WTC11 (cell line): Measurements from ENCODE around the gene PI4KA. TPM values are rescaled to one million over a fixed set of nuclear protein-coding genes. Genes with fewer than 3 reads are reported as not detected.

Source experiments
- ATAC-seq: fragments of 200-7000 bp; cut with Tn5 transposase; 2 replicates; pipeline ENCODE4 v1.10.0; 2021; ENCODE audit warnings: mild to moderate bottlenecking, moderate library complexity
- CTCF ChIA-PET: fragments of 300-600 bp; sonication (Branson Sonifier 250); formaldehyde crosslinking; loops from one replicate; lab custom pipeline; 2021; ENCODE audit warnings: antibody characterized with exemption; lab: Charles Lee
- POLR2A ChIA-PET: fragments of 350-600 bp; sonication (Branson Sonifier 250); formaldehyde crosslinking; loops from one replicate; lab custom pipeline; 2021; ENCODE audit warnings: antibody characterized with exemption; lab: Charles Lee
- DNase-seq: peaks from one replicate; pipeline ENCODE4 v3.0.0; 2021; ENCODE audit warnings: low spot score
- H3K27ac Mint-ChIP-seq: 2 replicates; pipeline ENCODE4 v1.8.0; 2021; ENCODE audit warnings: mixed read lengths
- H3K27me3 Mint-ChIP-seq: 2 replicates; pipeline ENCODE4 v1.8.0; 2021; ENCODE audit warnings: low read depth, mild to moderate bottlenecking, moderate library complexity, mixed read lengths
- H3K36me3 Mint-ChIP-seq: 2 replicates; pipeline ENCODE4 v1.8.0; 2021; ENCODE audit warnings: mixed read lengths
- H3K4me1 Mint-ChIP-seq: 2 replicates; pipeline ENCODE4 v1.8.0; 2022; ENCODE audit warnings: mixed read lengths
- H3K4me3 Mint-ChIP-seq: 2 replicates; pipeline ENCODE4 v1.8.0; 2021; ENCODE audit warnings: mild to moderate bottlenecking, moderate library complexity, mixed read lengths
- H3K9me3 Mint-ChIP-seq: 2 replicates; pipeline ENCODE4 v1.8.0; 2021; ENCODE audit warnings: mixed read lengths
- ATF1 ChIP-seq: sonication (generic); formaldehyde crosslinking; IDR thresholded peaks from 2 replicates; pipeline ENCODE4 v1.8.1; 2023; ENCODE audit warnings: mild to moderate bottlenecking, moderate library complexity, missing genetic modification reagents
- GABPB1 ChIP-seq: sonication (generic); formaldehyde crosslinking; IDR thresholded peaks from 2 replicates; pipeline ENCODE4 v1.8.1; 2023; ENCODE audit warnings: mild to moderate bottlenecking, missing genetic modification reagents
- HMGA2 ChIP-seq: fragments of 250-450 bp; sonication (Bioruptor Pico); IDR thresholded peaks from 2 replicates; pipeline ENCODE4 v1.4.0; 2021; ENCODE audit warnings: mild to moderate bottlenecking, moderate library complexity
- MYBL2 ChIP-seq: sonication (generic); formaldehyde crosslinking; IDR thresholded peaks from 2 replicates; pipeline ENCODE4 v1.8.1; 2023; ENCODE audit warnings: mild to moderate bottlenecking, moderate library complexity, missing genetic modification reagents
- RELA ChIP-seq: sonication (generic); formaldehyde crosslinking; IDR thresholded peaks from 2 replicates; pipeline ENCODE4 v1.8.1; 2022; ENCODE audit warnings: missing genetic modification reagents, mild to moderate bottlenecking, borderline replicate concordance
- SOX15 ChIP-seq: fragments of 250-450 bp; sonication (Bioruptor Pico); IDR thresholded peaks from 2 replicates; pipeline ENCODE4 v1.9.0; 2021; ENCODE audit warnings: mild to moderate bottlenecking
- TCF7 ChIP-seq: sonication (generic); formaldehyde crosslinking; IDR thresholded peaks from 2 replicates; pipeline ENCODE4 v1.8.0; 2022; ENCODE audit warnings: mild to moderate bottlenecking, low read depth, missing genetic modification reagents, moderate library complexity
- TP53 ChIP-seq: sonication (generic); formaldehyde crosslinking; IDR thresholded peaks from 2 replicates; pipeline ENCODE4 v1.8.1; 2023; ENCODE audit warnings: mild to moderate bottlenecking, missing genetic modification reagents
- ZNF138 ChIP-seq: sonication (generic); formaldehyde crosslinking; conservative IDR thresholded peaks from 2 replicates; pipeline ENCODE4 v1.8.1; 2022; ENCODE audit warnings: mild to moderate bottlenecking, moderate library complexity, missing genetic modification reagents
- total RNA-seq: library from RNA; stranded (reverse); gene quantifications from 3 replicates; pipeline ENCODE4 v1.2.3, GENCODE V29; 2021
- TF ChIP-seq, protein P1 (sequence below): sonication (generic); formaldehyde crosslinking; IDR thresholded peaks from 2 replicates; pipeline ENCODE4 v1.8.1; 2023; ENCODE audit warnings: mild to moderate bottlenecking, missing genetic modification reagents, borderline replicate concordance
- TF ChIP-seq, protein P2 (sequence below): sonication (generic); formaldehyde crosslinking; IDR thresholded peaks from 2 replicates; pipeline ENCODE4 v1.8.1; 2023; ENCODE audit warnings: mild to moderate bottlenecking, missing genetic modification reagents, moderate library complexity
- TF ChIP-seq, protein P3 (sequence below): fragments of 250-450 bp; sonication (Bioruptor Pico); IDR thresholded peaks from 2 replicates; pipeline ENCODE4 v1.9.0; 2021; ENCODE audit warnings: mild to moderate bottlenecking
- TF ChIP-seq, protein P4 (sequence below): sonication (generic); formaldehyde crosslinking; IDR thresholded peaks from 2 replicates; pipeline ENCODE4 v1.8.1; 2023; ENCODE audit warnings: mild to moderate bottlenecking, missing genetic modification reagents, moderate library complexity
- TF ChIP-seq, protein P5 (sequence below): sonication (generic); formaldehyde crosslinking; IDR thresholded peaks from 2 replicates; pipeline ENCODE4 v1.8.0; 2023; ENCODE audit warnings: missing genetic modification reagents, mild to moderate bottlenecking, borderline replicate concordance
- TF ChIP-seq, protein P6 (sequence below): sonication (generic); formaldehyde crosslinking; IDR thresholded peaks from 2 replicates; pipeline ENCODE4 v1.8.1; 2023; ENCODE audit warnings: mild to moderate bottlenecking, moderate library complexity, missing genetic modification reagents
- TF ChIP-seq, protein P7 (sequence below): sonication (generic); formaldehyde crosslinking; IDR thresholded peaks from 2 replicates; pipeline ENCODE4 v1.8.0; 2022; ENCODE audit warnings: missing genetic modification reagents

Gene PI4KA
- total RNA-seq, 1 experiment from 2014 or later: 45.5 TPM

DNA sequence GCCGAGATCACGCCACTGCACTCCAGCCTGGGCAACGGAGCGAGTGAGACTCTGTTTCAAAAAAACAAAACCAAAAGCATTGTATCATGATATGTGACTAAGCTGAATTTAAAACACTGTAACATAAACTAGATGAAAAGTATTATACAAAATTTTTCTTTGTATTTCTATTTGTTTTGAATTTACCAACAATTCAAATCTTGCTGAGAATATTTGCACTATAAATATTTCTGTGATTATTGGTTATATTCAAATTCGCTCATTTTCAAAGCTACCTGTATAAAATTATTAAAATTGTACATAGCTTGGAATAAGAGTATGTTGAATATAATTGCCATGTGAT, 186.6 kb downstream of the PI4KA start:
- H3K4me3 Mint-ChIP-seq: no peak overlapping the region
- no peaks in the 10 kb centered on the region for H3K27me3 Mint-ChIP-seq
- no peaks in the 10 kb centered on the region for H3K36me3 Mint-ChIP-seq
- peaks cover 7% of the 10 kb centered on the region; the same call in 1 of the 2 replicates for H3K9me3 Mint-ChIP-seq
- H3K4me1 Mint-ChIP-seq: no peaks in the 10 kb centered on the region
- ChIA-PET POLR2A (no interaction called here), CTCF (no interaction called here)
- no peak for DNase-seq
- TF ChIP-seq, protein P1, sequence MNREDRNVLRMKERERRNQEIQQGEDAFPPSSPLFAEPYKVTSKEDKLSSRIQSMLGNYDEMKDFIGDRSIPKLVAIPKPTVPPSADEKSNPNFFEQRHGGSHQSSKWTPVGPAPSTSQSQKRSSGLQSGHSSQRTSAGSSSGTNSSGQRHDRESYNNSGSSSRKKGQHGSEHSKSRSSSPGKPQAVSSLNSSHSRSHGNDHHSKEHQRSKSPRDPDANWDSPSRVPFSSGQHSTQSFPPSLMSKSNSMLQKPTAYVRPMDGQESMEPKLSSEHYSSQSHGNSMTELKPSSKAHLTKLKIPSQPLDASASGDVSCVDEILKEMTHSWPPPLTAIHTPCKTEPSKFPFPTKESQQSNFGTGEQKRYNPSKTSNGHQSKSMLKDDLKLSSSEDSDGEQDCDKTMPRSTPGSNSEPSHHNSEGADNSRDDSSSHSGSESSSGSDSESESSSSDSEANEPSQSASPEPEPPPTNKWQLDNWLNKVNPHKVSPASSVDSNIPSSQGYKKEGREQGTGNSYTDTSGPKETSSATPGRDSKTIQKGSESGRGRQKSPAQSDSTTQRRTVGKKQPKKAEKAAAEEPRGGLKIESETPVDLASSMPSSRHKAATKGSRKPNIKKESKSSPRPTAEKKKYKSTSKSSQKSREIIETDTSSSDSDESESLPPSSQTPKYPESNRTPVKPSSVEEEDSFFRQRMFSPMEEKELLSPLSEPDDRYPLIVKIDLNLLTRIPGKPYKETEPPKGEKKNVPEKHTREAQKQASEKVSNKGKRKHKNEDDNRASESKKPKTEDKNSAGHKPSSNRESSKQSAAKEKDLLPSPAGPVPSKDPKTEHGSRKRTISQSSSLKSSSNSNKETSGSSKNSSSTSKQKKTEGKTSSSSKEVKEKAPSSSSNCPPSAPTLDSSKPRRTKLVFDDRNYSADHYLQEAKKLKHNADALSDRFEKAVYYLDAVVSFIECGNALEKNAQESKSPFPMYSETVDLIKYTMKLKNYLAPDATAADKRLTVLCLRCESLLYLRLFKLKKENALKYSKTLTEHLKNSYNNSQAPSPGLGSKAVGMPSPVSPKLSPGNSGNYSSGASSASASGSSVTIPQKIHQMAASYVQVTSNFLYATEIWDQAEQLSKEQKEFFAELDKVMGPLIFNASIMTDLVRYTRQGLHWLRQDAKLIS: no peak
- no peak for TF ChIP-seq SOX15 (CRISPR knock-in tag)
- TF ChIP-seq HMGA2 (CRISPR knock-in tag): no peak
- no peak for TF ChIP-seq ATF1 (CRISPR knock-in tag)
- no peak for TF ChIP-seq ZNF138 (CRISPR knock-in tag)
- no peak for TF ChIP-seq TP53
- TF ChIP-seq, protein P2, sequence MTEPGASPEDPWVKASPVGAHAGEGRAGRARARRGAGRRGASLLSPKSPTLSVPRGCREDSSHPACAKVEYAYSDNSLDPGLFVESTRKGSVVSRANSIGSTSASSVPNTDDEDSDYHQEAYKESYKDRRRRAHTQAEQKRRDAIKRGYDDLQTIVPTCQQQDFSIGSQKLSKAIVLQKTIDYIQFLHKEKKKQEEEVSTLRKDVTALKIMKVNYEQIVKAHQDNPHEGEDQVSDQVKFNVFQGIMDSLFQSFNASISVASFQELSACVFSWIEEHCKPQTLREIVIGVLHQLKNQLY: no peak
- TF ChIP-seq, all 79 proteins: peak for 0
- ATAC-seq: no peak
- H3K27ac Mint-ChIP-seq: no peak overlapping the region

DNA sequence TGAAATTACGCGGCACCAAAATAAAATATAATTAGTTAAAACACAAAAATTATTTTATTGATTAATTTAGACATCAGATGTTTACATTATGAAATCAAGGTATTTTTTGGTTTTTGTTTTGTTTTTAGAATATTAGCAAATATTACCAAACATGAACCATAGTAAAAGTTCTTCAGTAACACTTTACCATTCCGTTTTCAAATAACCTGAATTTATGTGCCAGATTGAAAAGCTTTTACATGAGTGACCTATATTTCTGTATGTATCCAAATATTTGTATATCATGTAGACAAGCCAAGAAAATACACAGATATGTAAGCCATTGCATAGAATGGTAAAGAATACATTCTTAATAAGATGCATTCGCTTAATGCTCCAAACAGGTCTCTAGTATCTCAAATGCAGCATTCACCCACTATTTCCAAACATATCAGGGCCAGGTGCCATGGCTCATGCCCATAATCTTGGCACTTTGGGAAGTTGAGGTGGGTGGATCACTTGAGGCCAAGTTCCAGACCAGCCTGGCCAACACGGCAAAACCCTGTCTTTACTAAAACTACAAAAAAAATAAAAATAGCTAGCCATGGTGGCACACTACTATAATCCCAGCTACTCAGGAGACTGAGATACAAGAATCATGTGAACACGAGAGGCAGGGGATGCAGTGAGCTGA, 187.1 kb downstream of the PI4KA start:
- Mint-ChIP-seq H3K27me3 (no peaks in the 10 kb centered on the region), H3K4me3 (no peak overlapping the region), H3K4me1 (no peaks in the 10 kb centered on the region), H3K36me3 (no peaks in the 10 kb centered on the region), H3K27ac (no peak overlapping the region), H3K9me3 (peaks cover 7% of the 10 kb centered on the region; the same call in 1 of the 2 replicates)
- POLR2A ChIA-PET: no interaction called here
- CTCF ChIA-PET: interaction anchor here (1.2 kb wide), 1 partner anchor 65 kb away, joined by 4 read pairs; no protein-coding TSS in a partner anchor
- DNase-seq (no peak), ATAC-seq (no peak)
- TF ChIP-seq, protein P3, sequence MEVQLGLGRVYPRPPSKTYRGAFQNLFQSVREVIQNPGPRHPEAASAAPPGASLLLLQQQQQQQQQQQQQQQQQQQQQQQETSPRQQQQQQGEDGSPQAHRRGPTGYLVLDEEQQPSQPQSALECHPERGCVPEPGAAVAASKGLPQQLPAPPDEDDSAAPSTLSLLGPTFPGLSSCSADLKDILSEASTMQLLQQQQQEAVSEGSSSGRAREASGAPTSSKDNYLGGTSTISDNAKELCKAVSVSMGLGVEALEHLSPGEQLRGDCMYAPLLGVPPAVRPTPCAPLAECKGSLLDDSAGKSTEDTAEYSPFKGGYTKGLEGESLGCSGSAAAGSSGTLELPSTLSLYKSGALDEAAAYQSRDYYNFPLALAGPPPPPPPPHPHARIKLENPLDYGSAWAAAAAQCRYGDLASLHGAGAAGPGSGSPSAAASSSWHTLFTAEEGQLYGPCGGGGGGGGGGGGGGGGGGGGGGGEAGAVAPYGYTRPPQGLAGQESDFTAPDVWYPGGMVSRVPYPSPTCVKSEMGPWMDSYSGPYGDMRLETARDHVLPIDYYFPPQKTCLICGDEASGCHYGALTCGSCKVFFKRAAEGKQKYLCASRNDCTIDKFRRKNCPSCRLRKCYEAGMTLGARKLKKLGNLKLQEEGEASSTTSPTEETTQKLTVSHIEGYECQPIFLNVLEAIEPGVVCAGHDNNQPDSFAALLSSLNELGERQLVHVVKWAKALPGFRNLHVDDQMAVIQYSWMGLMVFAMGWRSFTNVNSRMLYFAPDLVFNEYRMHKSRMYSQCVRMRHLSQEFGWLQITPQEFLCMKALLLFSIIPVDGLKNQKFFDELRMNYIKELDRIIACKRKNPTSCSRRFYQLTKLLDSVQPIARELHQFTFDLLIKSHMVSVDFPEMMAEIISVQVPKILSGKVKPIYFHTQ (CRISPR knock-in tag): no peak
- TF ChIP-seq, protein P4, sequence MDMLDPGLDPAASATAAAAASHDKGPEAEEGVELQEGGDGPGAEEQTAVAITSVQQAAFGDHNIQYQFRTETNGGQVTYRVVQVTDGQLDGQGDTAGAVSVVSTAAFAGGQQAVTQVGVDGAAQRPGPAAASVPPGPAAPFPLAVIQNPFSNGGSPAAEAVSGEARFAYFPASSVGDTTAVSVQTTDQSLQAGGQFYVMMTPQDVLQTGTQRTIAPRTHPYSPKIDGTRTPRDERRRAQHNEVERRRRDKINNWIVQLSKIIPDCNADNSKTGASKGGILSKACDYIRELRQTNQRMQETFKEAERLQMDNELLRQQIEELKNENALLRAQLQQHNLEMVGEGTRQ (CRISPR knock-in tag): no peak
- TF ChIP-seq TCF7 (CRISPR knock-in tag): no peak
- TF ChIP-seq, protein P5, sequence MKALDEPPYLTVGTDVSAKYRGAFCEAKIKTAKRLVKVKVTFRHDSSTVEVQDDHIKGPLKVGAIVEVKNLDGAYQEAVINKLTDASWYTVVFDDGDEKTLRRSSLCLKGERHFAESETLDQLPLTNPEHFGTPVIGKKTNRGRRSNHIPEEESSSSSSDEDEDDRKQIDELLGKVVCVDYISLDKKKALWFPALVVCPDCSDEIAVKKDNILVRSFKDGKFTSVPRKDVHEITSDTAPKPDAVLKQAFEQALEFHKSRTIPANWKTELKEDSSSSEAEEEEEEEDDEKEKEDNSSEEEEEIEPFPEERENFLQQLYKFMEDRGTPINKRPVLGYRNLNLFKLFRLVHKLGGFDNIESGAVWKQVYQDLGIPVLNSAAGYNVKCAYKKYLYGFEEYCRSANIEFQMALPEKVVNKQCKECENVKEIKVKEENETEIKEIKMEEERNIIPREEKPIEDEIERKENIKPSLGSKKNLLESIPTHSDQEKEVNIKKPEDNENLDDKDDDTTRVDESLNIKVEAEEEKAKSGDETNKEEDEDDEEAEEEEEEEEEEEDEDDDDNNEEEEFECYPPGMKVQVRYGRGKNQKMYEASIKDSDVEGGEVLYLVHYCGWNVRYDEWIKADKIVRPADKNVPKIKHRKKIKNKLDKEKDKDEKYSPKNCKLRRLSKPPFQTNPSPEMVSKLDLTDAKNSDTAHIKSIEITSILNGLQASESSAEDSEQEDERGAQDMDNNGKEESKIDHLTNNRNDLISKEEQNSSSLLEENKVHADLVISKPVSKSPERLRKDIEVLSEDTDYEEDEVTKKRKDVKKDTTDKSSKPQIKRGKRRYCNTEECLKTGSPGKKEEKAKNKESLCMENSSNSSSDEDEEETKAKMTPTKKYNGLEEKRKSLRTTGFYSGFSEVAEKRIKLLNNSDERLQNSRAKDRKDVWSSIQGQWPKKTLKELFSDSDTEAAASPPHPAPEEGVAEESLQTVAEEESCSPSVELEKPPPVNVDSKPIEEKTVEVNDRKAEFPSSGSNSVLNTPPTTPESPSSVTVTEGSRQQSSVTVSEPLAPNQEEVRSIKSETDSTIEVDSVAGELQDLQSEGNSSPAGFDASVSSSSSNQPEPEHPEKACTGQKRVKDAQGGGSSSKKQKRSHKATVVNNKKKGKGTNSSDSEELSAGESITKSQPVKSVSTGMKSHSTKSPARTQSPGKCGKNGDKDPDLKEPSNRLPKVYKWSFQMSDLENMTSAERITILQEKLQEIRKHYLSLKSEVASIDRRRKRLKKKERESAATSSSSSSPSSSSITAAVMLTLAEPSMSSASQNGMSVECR (CRISPR knock-in tag): no peak
- no peak for TF ChIP-seq GABPB1 (CRISPR knock-in tag)
- TF ChIP-seq, protein P6, sequence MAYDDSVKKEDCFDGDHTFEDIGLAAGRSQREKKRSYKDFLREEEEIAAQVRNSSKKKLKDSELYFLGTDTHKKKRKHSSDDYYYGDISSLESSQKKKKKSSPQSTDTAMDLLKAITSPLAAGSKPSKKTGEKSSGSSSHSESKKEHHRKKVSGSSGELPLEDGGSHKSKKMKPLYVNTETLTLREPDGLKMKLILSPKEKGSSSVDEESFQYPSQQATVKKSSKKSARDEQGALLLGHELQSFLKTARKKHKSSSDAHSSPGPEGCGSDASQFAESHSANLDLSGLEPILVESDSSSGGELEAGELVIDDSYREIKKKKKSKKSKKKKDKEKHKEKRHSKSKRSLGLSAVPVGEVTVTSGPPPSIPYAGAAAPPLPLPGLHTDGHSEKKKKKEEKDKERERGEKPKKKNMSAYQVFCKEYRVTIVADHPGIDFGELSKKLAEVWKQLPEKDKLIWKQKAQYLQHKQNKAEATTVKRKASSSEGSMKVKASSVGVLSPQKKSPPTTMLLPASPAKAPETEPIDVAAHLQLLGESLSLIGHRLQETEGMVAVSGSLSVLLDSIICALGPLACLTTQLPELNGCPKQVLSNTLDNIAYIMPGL (CRISPR knock-in tag): no peak
- TF ChIP-seq, protein P7, sequence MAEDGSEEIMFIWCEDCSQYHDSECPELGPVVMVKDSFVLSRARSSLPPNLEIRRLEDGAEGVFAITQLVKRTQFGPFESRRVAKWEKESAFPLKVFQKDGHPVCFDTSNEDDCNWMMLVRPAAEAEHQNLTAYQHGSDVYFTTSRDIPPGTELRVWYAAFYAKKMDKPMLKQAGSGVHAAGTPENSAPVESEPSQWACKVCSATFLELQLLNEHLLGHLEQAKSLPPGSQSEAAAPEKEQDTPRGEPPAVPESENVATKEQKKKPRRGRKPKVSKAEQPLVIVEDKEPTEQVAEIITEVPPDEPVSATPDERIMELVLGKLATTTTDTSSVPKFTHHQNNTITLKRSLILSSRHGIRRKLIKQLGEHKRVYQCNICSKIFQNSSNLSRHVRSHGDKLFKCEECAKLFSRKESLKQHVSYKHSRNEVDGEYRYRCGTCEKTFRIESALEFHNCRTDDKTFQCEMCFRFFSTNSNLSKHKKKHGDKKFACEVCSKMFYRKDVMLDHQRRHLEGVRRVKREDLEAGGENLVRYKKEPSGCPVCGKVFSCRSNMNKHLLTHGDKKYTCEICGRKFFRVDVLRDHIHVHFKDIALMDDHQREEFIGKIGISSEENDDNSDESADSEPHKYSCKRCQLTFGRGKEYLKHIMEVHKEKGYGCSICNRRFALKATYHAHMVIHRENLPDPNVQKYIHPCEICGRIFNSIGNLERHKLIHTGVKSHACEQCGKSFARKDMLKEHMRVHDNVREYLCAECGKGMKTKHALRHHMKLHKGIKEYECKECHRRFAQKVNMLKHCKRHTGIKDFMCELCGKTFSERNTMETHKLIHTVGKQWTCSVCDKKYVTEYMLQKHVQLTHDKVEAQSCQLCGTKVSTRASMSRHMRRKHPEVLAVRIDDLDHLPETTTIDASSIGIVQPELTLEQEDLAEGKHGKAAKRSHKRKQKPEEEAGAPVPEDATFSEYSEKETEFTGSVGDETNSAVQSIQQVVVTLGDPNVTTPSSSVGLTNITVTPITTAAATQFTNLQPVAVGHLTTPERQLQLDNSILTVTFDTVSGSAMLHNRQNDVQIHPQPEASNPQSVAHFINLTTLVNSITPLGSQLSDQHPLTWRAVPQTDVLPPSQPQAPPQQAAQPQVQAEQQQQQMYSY (CRISPR knock-in tag): no peak
- no peak for TF ChIP-seq MYBL2 (CRISPR knock-in tag)
- no peak for TF ChIP-seq RELA
- no peak for TF ChIP-seq SOX15 (CRISPR knock-in tag)
